Smooth muscle cell (in vitro differentiated cells): ENCODE measurements around the gene FGGY. TPM values are rescaled to one million over a fixed set of nuclear protein-coding genes. Genes with fewer than 3 reads are reported as not detected.

Experiments used
- DNase-seq: peaks from one replicate; lab custom pipeline; 2025; ENCODE audit not compliant: unreplicated experiment; lab: John Stamatoyannopoulos, UW
- H2AFZ ChIP-seq: fragments of 200-600 bp; sonication (generic); 2 replicates; pipeline ENCODE4 v1.6.0; 2016; ENCODE audit warnings: antibody characterized with exemption, low read depth, mild to moderate bottlenecking
- H3F3A ChIP-seq: fragments of 200-600 bp; sonication (generic); 2 replicates; pipeline ENCODE4 v1.6.0; 2017; ENCODE audit warnings: antibody characterized with exemption, low read depth
- H3K27ac ChIP-seq: fragments of 200-600 bp; sonication (generic); 2 replicates; pipeline ENCODE4 v1.5.1; 2016; ENCODE audit warnings: low read depth, mild to moderate bottlenecking
- H3K27me3 ChIP-seq: fragments of 200-600 bp; sonication (generic); 2 replicates; pipeline ENCODE4 v1.6.1; 2016; ENCODE audit warnings: low read depth, mild to moderate bottlenecking
- H3K36me3 ChIP-seq: fragments of 200-600 bp; sonication (generic); 2 replicates; pipeline ENCODE4 v1.5.1; 2016; ENCODE audit warnings: low read depth
- H3K4me1 ChIP-seq: fragments of 200-600 bp; sonication (generic); 2 replicates; pipeline ENCODE4 v1.5.1; 2016; ENCODE audit warnings: low read depth
- H3K4me2 ChIP-seq: fragments of 200-600 bp; sonication (generic); 2 replicates; pipeline ENCODE4 v1.6.0; 2016; ENCODE audit warnings: mild to moderate bottlenecking
- H3K4me3 ChIP-seq: fragments of 200-600 bp; sonication (generic); 2 replicates; pipeline ENCODE4 v1.5.1; 2016; ENCODE audit warnings: mild to moderate bottlenecking
- H3K79me2 ChIP-seq: fragments of 200-600 bp; sonication (generic); 2 replicates; pipeline ENCODE4 v1.6.0; 2016; ENCODE audit warnings: low read depth, mild to moderate bottlenecking
- H3K9ac ChIP-seq: fragments of 200-600 bp; sonication (generic); 2 replicates; pipeline ENCODE4 v1.6.0; 2016; ENCODE audit warnings: low read depth
- H3K9me3 ChIP-seq: fragments of 200-600 bp; sonication (generic); replicated peaks from 2 replicates; pipeline ENCODE4 v1.5.1; 2016; ENCODE audit warnings: low read depth
- H4K20me1 ChIP-seq: fragments of 200-600 bp; sonication (generic); 2 replicates; pipeline ENCODE4 v1.6.0; 2016; ENCODE audit warnings: low read depth
- WGBS: methylation state at CpG from one replicate; pipeline ENCODE4 v1.1.7; 2016; ENCODE audit warnings: low lambda C conversion rate; 5-methylcytosine and 5-hydroxymethylcytosine counted together
- polyA plus RNA-seq: library from polyadenylated mRNA; unstranded; fragments of >200 nt; fragmentation: Nextera tagmentation; extraction: Ambion mirVana; gene quantifications from 2 replicates; pipeline ENCODE4 v1.2.1, GENCODE V29; 2016
- total RNA-seq: library from RNA; depleted of rRNA; stranded (reverse); fragments of >200 nt; gene quantifications from 2 replicates; pipeline ENCODE4 v1.2.3, GENCODE V29; 2014
- TF ChIP-seq, protein P1 (sequence below): fragments of 200-600 bp; sonication (generic); IDR thresholded peaks from 2 replicates; pipeline ENCODE4 v1.5.1; 2017; ENCODE audit warnings: borderline replicate concordance, mild to moderate bottlenecking, antibody characterized with exemption; ENCODE audit not compliant: insufficient read depth, poor library complexity, severe bottlenecking

Gene FGGY
- total and polyA plus RNA-seq, 2 experiments from 2014 or later: 5.1 to 9.2 TPM

- no peak overlapping the region for H3K27ac ChIP-seq
- no peaks in the 10 kb centered on the region for H3K27me3 ChIP-seq
- H3K79me2 ChIP-seq: no peaks in the 10 kb centered on the region
- no peak overlapping the region for H2AFZ ChIP-seq
- WGBS: 66% methylated on average over 4 of the region's 4 CpGs
- no peak overlapping the region for H3K9ac ChIP-seq
- no peaks in the 10 kb centered on the region for H4K20me1 ChIP-seq
- TF ChIP-seq, protein P1, sequence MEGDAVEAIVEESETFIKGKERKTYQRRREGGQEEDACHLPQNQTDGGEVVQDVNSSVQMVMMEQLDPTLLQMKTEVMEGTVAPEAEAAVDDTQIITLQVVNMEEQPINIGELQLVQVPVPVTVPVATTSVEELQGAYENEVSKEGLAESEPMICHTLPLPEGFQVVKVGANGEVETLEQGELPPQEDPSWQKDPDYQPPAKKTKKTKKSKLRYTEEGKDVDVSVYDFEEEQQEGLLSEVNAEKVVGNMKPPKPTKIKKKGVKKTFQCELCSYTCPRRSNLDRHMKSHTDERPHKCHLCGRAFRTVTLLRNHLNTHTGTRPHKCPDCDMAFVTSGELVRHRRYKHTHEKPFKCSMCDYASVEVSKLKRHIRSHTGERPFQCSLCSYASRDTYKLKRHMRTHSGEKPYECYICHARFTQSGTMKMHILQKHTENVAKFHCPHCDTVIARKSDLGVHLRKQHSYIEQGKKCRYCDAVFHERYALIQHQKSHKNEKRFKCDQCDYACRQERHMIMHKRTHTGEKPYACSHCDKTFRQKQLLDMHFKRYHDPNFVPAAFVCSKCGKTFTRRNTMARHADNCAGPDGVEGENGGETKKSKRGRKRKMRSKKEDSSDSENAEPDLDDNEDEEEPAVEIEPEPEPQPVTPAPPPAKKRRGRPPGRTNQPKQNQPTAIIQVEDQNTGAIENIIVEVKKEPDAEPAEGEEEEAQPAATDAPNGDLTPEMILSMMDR: no peak
- DNase-seq: no peak
- no peaks in the 10 kb centered on the region for H3K36me3 ChIP-seq
- no peaks in the 10 kb centered on the region for H3K9me3 ChIP-seq
- no peaks in the 10 kb centered on the region for H3F3A ChIP-seq
- no peaks in the 10 kb centered on the region for H3K4me1 ChIP-seq
- H3K4me2 ChIP-seq: no peak overlapping the region
- no peak overlapping the region for H3K4me3 ChIP-seq
Observed at GRCh38 chr1:59757197-59757747, 460.4 kb downstream of the FGGY start.

DNA sequence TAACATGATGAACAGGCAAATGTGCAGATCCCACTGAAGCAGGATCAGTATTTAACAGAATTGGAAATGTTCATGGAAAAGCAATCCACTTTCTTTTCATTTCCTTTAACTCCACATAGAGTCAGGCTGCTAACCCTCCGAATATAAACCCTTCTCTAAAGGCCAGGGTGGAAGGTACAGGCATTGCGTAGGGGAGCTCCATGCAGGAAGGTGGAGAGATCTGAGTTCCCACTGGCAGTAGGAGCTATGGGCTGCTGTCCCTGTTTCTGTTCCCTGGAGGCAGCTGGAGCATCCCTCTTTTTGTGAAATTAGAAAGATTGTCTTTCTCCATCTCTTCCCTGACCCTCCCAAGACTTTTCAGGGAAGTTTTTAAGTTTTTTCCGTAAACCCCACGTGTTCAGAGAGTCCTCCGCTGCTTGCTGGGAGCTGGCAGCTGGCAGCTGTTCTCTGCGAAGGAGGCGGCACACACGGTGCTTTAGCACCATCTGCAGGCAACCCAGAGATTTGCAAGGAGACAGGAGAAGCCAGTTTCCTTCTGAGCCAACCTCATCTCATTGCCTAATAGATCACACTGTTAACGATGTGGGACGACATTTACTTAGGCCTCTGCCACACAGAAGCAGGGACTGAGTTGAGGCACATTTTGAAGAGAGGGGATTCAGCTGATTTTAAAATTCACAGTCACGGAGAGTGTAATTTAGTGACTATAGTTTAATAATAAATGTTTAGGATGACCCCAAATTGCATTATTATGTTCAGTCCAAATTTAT, 462.4 kb downstream of the FGGY start:
- Histone ChIP-seq H3K27me3 (no peaks in the 10 kb centered on the region), H3K9me3 (no peaks in the 10 kb centered on the region), H3K4me3 (no peak overlapping the region), H3K79me2 (no peaks in the 10 kb centered on the region), H3K27ac (no peak overlapping the region), H3K4me1 (no peaks in the 10 kb centered on the region), H3F3A (no peaks in the 10 kb centered on the region), H3K4me2 (peak overlapping the region; percentile 62), H3K9ac (no peak overlapping the region), H4K20me1 (no peaks in the 10 kb centered on the region), H3K36me3 (no peaks in the 10 kb centered on the region), H2AFZ (peak overlapping the region; percentile 40)
- DNase-seq: peak; percentile 22
- TF ChIP-seq, protein P1: peak; percentile 97
- WGBS: 9% methylated on average over 11 of the region's 11 CpGs

DNA sequence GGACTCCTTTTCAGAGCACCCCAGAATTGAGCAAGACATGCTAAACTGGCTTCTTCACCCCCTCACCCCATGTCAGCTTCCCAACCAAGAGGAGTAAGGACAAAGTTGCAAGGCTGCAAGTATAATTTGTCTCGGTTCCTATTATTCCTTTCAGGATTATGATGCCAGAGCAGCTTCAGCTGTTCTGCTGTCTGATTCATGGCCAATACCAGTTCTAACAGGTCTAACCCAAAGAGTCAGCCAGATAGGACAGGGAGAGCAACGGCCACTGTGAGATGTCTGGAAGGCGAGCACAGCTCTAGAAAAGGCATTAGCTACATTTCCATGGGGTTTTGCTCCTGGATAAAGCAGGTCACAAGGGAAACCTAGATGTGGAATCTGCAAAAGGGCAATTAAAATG, 464.5 kb downstream of the FGGY start:
- TF ChIP-seq, protein P1: no peak
- no peak overlapping the region for H3K4me2 ChIP-seq
- no peaks in the 10 kb centered on the region for H4K20me1 ChIP-seq
- no peaks in the 10 kb centered on the region for H3K4me1 ChIP-seq
- H3K36me3 ChIP-seq: no peaks in the 10 kb centered on the region
- H3K4me3 ChIP-seq: no peak overlapping the region
- no peak overlapping the region for H3K9ac ChIP-seq
- H3K9me3 ChIP-seq: no peaks in the 10 kb centered on the region
- H3K27ac ChIP-seq: no peak overlapping the region
- H3F3A ChIP-seq: no peaks in the 10 kb centered on the region
- 58% methylated on average over 3 of the region's 3 CpGs for whole genome bisulfite sequencing
- no peaks in the 10 kb centered on the region for H3K79me2 ChIP-seq
- DNase-seq: no peak
- no peaks in the 10 kb centered on the region for H3K27me3 ChIP-seq
- H2AFZ ChIP-seq: no peak overlapping the region
